SK-N-SH (cell line): ENCODE data around the gene SHMT2.

Experiments
- CHD2 ChIP-seq: fragments of 150-350 bp; IDR thresholded peaks from 2 replicates; pipeline ENCODE4 v1.6.1; 2018; ENCODE audit warnings: low read length; ENCODE audit not compliant: partially characterized antibody
- CTCF ChIP-seq: fragments of 200-600 bp; sonication (generic); IDR thresholded peaks from 2 replicates; pipeline ENCODE4 v1.6.1; 2017; ENCODE audit warnings: antibody characterized with exemption, mild to moderate bottlenecking, moderate library complexity
- ELF1 ChIP-seq: IDR thresholded peaks from 2 replicates; pipeline ENCODE4 v1.4.0; 2012
- EP300 ChIP-seq, 2 experiments: IDR thresholded peaks; 2 replicates each; pipeline versions ENCODE4 v1.4.0 to v1.6.1; 2012; ENCODE audit warnings: borderline replicate concordance in 1 of 2, low read depth in 1 of 2, low read length in 1 of 2
- GABPA ChIP-seq: IDR thresholded peaks from 2 replicates; pipeline ENCODE4 v1.4.0; 2012; ENCODE audit warnings: low read depth, mild to moderate bottlenecking
- JUND ChIP-seq: IDR thresholded peaks from 2 replicates; pipeline ENCODE4 v1.4.0; 2012
- MXI1 ChIP-seq: IDR thresholded peaks from 2 replicates; pipeline ENCODE4 v1.6.1; 2012; ENCODE audit warnings: mild to moderate bottlenecking, low read depth, low read length, improper control_type of control experiment
- POLR2AphosphoS5 ChIP-seq: IDR thresholded peaks from 2 replicates; pipeline ENCODE4 v1.6.1; 2012; ENCODE audit warnings: low read depth, low read length
- TAF1 ChIP-seq: IDR thresholded peaks from 2 replicates; pipeline ENCODE4 v1.6.1; 2012; ENCODE audit warnings: low read depth, mild to moderate bottlenecking, low read length, moderate library complexity, borderline replicate concordance
- TF ChIP-seq, protein P1 (sequence below): IDR thresholded peaks from 2 replicates; pipeline ENCODE4 v1.4.0; 2012; ENCODE audit warnings: low read depth
- TF ChIP-seq, protein P2 (sequence below): fragments of 150-350 bp; IDR thresholded peaks from 2 replicates; pipeline ENCODE4 v1.6.1; 2017; ENCODE audit warnings: antibody characterized with exemption, low read length, low read depth, borderline replicate concordance

DNA sequence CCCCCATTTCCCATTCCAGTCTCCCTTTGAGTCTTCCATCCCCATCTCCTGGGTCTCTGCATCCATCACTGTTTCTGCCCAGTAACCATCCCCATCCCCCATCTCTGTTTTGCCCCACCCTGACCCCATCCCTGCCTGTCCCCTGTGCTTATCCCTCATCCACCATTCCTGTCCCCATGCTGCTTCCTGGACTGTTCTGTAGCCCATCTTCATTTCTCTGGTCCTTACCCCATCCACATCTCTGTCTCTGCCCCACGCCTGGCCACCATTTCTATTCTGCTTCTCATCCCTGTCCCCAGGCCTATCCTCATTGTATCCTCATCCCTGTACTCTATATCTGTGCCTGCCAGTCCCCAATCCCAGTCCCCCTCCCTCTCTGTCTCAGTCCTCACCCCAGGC lies 8.7 kb upstream of the SHMT2 start:
- TF ChIP-seq JUND (no peak), CTCF (no peak), ELF1 (no peak), POLR2AphosphoS5 (no peak), EP300 (IDR thresholded peaks at IDR 0.05; ENCODE audit: borderline replicate concordance in 1 of 2, low read depth in 1 of 2, low read length in 1 of 2) (no peak), MXI1 (no peak), CHD2 (no peak), GABPA (no peak), TAF1 (no peak)
- TF ChIP-seq, protein P1, sequence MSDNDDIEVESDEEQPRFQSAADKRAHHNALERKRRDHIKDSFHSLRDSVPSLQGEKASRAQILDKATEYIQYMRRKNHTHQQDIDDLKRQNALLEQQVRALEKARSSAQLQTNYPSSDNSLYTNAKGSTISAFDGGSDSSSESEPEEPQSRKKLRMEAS, result no peak
- TF ChIP-seq, protein P2, sequence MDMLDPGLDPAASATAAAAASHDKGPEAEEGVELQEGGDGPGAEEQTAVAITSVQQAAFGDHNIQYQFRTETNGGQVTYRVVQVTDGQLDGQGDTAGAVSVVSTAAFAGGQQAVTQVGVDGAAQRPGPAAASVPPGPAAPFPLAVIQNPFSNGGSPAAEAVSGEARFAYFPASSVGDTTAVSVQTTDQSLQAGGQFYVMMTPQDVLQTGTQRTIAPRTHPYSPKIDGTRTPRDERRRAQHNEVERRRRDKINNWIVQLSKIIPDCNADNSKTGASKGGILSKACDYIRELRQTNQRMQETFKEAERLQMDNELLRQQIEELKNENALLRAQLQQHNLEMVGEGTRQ, result no peak
